Neural crest cell (in vitro differentiated cells): Measurements from ENCODE around the gene NSMCE1. TPM values are rescaled to one million over a fixed set of nuclear protein-coding genes. Genes with fewer than 3 reads are reported as not detected.

Experiments
- DNase-seq: peaks from one replicate; pipeline ENCODE4 v3.0.0; 2021; ENCODE audit warnings: low read depth, mixed read lengths, low spot score
- H3K27ac Mint-ChIP-seq: one replicate; pipeline ENCODE4 v1.8.0; 2021; ENCODE audit warnings: mild to moderate bottlenecking, mixed read lengths; ENCODE audit not compliant: unreplicated experiment
- H3K27me3 Mint-ChIP-seq: 2 replicates; pipeline ENCODE4 v1.8.0; 2021; ENCODE audit warnings: low read depth, mild to moderate bottlenecking, mixed read lengths
- H3K36me3 Mint-ChIP-seq: 2 replicates; pipeline ENCODE4 v1.8.0; 2021; ENCODE audit warnings: low read depth, mild to moderate bottlenecking, mixed read lengths
- H3K4me1 Mint-ChIP-seq: 2 replicates; pipeline ENCODE4 v1.8.0; 2021; ENCODE audit warnings: mixed read lengths
- H3K4me3 Mint-ChIP-seq: one replicate; pipeline ENCODE4 v1.8.0; 2021; ENCODE audit warnings: mild to moderate bottlenecking, mixed read lengths
- H3K9me3 Mint-ChIP-seq: 2 replicates; pipeline ENCODE4 v1.8.0; 2021; ENCODE audit warnings: mixed read lengths
- total RNA-seq: library from RNA; stranded (reverse); gene quantifications from 2 replicates; pipeline ENCODE4 v1.2.1, GENCODE V29; 2021
- TF ChIP-seq, protein P1 (sequence below): fragments of 200-600 bp; sonication (generic); conservative IDR thresholded peaks from 2 replicates; pipeline ENCODE4 v1.5.0; 2021; ENCODE audit warnings: antibody characterized with exemption, mild to moderate bottlenecking

NSMCE1 gene
- total RNA-seq, 1 donor from 2014 or later: 30.4 TPM

GRCh38 chr16:27246439-27246838 is 22.1 kb downstream of the NSMCE1 start:
- Mint-ChIP-seq H3K4me1 (peaks cover 38% of the 10 kb centered on the region), H3K9me3 (no peaks in the 10 kb centered on the region), H3K27ac (no peak overlapping the region), H3K4me3 (no peak overlapping the region), H3K27me3 (no peaks in the 10 kb centered on the region), H3K36me3 (no peaks in the 10 kb centered on the region)
- DNase-seq: no peak
- TF ChIP-seq, protein P1, sequence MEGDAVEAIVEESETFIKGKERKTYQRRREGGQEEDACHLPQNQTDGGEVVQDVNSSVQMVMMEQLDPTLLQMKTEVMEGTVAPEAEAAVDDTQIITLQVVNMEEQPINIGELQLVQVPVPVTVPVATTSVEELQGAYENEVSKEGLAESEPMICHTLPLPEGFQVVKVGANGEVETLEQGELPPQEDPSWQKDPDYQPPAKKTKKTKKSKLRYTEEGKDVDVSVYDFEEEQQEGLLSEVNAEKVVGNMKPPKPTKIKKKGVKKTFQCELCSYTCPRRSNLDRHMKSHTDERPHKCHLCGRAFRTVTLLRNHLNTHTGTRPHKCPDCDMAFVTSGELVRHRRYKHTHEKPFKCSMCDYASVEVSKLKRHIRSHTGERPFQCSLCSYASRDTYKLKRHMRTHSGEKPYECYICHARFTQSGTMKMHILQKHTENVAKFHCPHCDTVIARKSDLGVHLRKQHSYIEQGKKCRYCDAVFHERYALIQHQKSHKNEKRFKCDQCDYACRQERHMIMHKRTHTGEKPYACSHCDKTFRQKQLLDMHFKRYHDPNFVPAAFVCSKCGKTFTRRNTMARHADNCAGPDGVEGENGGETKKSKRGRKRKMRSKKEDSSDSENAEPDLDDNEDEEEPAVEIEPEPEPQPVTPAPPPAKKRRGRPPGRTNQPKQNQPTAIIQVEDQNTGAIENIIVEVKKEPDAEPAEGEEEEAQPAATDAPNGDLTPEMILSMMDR: no peak

- H3K4me3 Mint-ChIP-seq: no peak overlapping the region
- no peaks in the 10 kb centered on the region for H3K9me3 Mint-ChIP-seq
- peaks cover 39% of the 10 kb centered on the region for H3K4me1 Mint-ChIP-seq
- TF ChIP-seq, protein P1: no peak
- no peaks in the 10 kb centered on the region for H3K27me3 Mint-ChIP-seq
- no peak for DNase-seq
- H3K27ac Mint-ChIP-seq: no peak overlapping the region
- H3K36me3 Mint-ChIP-seq: no peaks in the 10 kb centered on the region
Observed at GRCh38 chr16:27245276-27246172, 23.0 kb downstream of the NSMCE1 start.

DNA sequence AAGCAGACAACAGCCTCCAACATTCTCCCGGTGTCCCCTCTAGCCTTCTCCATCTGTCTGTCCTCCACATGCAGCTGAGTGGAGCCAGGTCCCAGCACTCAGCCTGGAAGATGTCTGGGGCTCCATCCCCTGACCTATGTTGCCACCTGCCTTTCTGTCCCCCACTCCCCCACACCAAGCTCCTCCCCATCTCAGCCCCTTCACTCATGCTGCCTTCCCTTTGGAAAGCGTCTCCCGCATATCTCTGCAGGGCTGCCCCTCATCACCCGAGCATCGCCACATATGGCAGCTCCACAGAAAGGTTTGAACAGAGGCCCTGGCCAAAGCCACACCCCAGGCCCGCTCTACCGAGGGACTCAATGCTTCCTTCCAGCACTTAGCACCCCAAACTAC is 24.2 kb downstream of the NSMCE1 start:
- TF ChIP-seq, protein P1: no peak
- no peaks in the 10 kb centered on the region for H3K9me3 Mint-ChIP-seq
- peak overlapping the region; percentile 47 for H3K27ac Mint-ChIP-seq
- H3K36me3 Mint-ChIP-seq: no peaks in the 10 kb centered on the region
- no peaks in the 10 kb centered on the region for H3K27me3 Mint-ChIP-seq
- H3K4me3 Mint-ChIP-seq: peak overlapping the region; percentile 12
- peaks cover 32% of the 10 kb centered on the region for H3K4me1 Mint-ChIP-seq
- no peak for DNase-seq

GRCh38 chr16:27243725-27244362 is 24.7 kb downstream of the NSMCE1 start:
- no peak for DNase-seq
- TF ChIP-seq, protein P1: no peak
- H3K27me3 Mint-ChIP-seq: no peaks in the 10 kb centered on the region
- H3K9me3 Mint-ChIP-seq: no peaks in the 10 kb centered on the region
- H3K27ac Mint-ChIP-seq: peak overlapping the region; percentile 47
- H3K4me3 Mint-ChIP-seq: peak overlapping the region; percentile 16
- H3K36me3 Mint-ChIP-seq: no peaks in the 10 kb centered on the region
- H3K4me1 Mint-ChIP-seq: peaks cover 32% of the 10 kb centered on the region

- Mint-ChIP-seq H3K4me1 (peaks cover 36% of the 10 kb centered on the region), H3K9me3 (no peaks in the 10 kb centered on the region), H3K27ac (peak overlapping the region; percentile 9), H3K4me3 (peak overlapping the region; percentile 65), H3K27me3 (no peaks in the 10 kb centered on the region), H3K36me3 (no peaks in the 10 kb centered on the region)
- TF ChIP-seq, protein P1: no peak
- no peak for DNase-seq
Observed at GRCh38 chr16:27242868-27243590, 25.5 kb downstream of the NSMCE1 start.
